GM13977 (cell line): ENCODE results near the gene LIX1L.
A peak's percentile ranks its signal among the peaks of the same experiment; 100 is the strongest.

Source experiments
- DNase-seq: peaks from one replicate; pipeline ENCODE4 v3.0.0; 2012; ENCODE audit warnings: low spot score
- in situ Hi-C: fragments of 300-500 bp; cut with MboI; formaldehyde crosslinking; loops from one replicate; pipeline ENCODE4 v1.12.0; 2022; ENCODE audit warnings: low sequenced_read_pairs, low pct_unique_long_range_greater_than_20kb, mixed read lengths, inconsistent platforms; ENCODE audit not compliant: unreplicated experiment
- TF ChIP-seq, protein P1 (sequence below): IDR thresholded peaks from 2 replicates; pipeline ENCODE4 v1.5.1; 2012; ENCODE audit warnings: mild to moderate bottlenecking, control low read depth; ENCODE audit not compliant: insufficient read depth; ENCODE audit errors: extremely low read depth, missing control alignments

Gene LIX1L

GRCh38 chr1:145895471-145895870 lies 62.3 kb downstream of the LIX1L start:
- DNase-seq = no peak
- TF ChIP-seq, protein P1, sequence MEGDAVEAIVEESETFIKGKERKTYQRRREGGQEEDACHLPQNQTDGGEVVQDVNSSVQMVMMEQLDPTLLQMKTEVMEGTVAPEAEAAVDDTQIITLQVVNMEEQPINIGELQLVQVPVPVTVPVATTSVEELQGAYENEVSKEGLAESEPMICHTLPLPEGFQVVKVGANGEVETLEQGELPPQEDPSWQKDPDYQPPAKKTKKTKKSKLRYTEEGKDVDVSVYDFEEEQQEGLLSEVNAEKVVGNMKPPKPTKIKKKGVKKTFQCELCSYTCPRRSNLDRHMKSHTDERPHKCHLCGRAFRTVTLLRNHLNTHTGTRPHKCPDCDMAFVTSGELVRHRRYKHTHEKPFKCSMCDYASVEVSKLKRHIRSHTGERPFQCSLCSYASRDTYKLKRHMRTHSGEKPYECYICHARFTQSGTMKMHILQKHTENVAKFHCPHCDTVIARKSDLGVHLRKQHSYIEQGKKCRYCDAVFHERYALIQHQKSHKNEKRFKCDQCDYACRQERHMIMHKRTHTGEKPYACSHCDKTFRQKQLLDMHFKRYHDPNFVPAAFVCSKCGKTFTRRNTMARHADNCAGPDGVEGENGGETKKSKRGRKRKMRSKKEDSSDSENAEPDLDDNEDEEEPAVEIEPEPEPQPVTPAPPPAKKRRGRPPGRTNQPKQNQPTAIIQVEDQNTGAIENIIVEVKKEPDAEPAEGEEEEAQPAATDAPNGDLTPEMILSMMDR = no peak
- in situ Hi-C loops = loop anchor here (25.0 kb wide), 1 partner anchor 117 kb away; the partner anchor contains the start of gene HJV

- no peak for DNase-seq
- in situ Hi-C loops = loop anchor here (25.0 kb wide), 1 partner anchor 119 kb away; the partner anchor contains the start of gene HJV
- TF ChIP-seq, protein P1 = no peak
Observed at GRCh38 chr1:145893306-145894055, 64.3 kb downstream of the LIX1L start.

- no peak for DNase-seq
- TF ChIP-seq, protein P1 = no peak
- in situ Hi-C loops = loop anchor here (25.0 kb wide), 1 partner anchor 120 kb away; the partner anchor contains the start of gene HJV
Observed at GRCh38 chr1:145892486-145893087, 65.2 kb downstream of the LIX1L start.

- peak; percentile 77 for DNase-seq
- in situ Hi-C loops = loop anchor here (25.0 kb wide), 1 partner anchor 120 kb away; the partner anchor contains the start of gene HJV
- TF ChIP-seq, protein P1 = peak; percentile 78
Observed at GRCh38 chr1:145891587-145892485, 66.0 kb downstream of the LIX1L start.

- in situ Hi-C loops = loop anchor here (25.0 kb wide), 1 partner anchor 121 kb away; the partner anchor contains the start of gene HJV
- no peak for DNase-seq
- TF ChIP-seq, protein P1 = no peak
Observed at GRCh38 chr1:145891143-145891542, 66.7 kb downstream of the LIX1L start.

DNA sequence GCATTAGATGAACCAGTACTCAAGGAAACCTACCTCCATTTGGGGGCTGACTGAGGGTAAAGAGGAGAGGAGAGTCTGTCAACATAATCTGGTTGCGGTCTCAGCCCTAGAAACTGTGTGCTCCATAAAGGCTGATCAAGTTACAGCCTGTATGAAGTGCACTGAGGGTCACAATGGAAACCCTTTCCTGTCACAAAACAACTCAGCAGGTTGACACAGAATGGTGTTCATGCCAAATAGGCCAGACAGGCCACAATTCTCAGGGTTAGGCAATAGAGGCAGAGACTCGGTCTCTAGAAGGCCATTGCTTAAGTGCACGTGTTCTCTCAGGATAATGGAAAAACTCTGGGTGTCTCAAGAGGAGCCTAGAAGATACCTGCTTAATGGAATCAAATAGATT lies 68.1 kb downstream of the LIX1L start:
- in situ Hi-C loops = loop anchor here (25.0 kb wide), 1 partner anchor 123 kb away; the partner anchor contains the start of gene HJV
- DNase-seq = no peak

More for the DNA sequence above, 68.1 kb downstream of the LIX1L start:
- TF ChIP-seq, protein P1 = no peak
